ENCODE data around the gene LTBP4. TPM values are rescaled to one million over a fixed set of nuclear protein-coding genes. Genes with fewer than 3 reads are reported as not detected.

The LTBP4 gene
- total RNA-seq, 1 donor from 2014 or later: 430 TPM

DNA sequence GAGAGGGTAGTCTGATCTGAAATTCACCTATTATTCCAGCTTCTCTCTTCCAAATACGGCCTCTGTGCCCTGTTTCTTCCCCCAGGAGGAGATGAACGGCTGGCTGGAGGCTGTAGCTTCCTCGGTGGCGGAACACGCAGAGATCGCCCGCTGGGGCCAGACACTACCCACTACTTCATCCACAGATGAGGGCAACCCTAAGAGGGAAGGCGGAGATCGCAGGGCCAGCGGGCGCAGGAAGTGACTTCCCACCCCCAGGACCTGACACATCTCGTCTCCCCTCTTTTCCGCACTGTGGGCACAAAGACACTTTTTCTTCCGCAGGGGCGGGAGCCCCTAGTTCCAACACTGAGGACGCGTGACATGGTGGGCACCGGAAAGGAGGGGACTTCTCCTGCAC, 25.8 kb upstream of the LTBP4 start:
- no peaks in the 10 kb centered on the region for H3K9me3 ChIP-seq
- no peak for ATAC-seq

DNA sequence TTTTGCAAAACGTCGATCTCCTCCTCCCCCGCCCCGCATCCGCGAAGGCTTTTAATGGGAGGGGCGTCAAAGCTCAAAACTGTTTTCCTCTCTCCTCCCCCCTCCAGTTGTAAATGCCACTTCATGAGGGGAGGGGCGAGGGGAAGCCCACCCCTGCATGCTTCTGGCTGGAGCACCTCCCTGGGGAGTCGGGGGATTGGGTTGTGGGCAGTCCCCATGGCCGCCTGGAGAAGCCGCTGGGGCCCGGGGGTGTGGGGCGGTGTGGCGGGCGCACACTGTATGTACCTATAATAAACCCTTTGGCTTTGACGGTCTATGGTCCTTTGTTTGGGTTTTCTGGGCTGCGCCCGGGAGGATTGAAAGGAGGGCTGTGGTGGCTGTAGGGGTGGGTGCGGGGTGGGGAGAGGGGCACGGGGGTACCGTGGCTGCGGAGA, 25.0 kb upstream of the LTBP4 start:
- H3K4me3 ChIP-seq: peak overlapping the region; percentile 81
- TF ChIP-seq, protein P1, sequence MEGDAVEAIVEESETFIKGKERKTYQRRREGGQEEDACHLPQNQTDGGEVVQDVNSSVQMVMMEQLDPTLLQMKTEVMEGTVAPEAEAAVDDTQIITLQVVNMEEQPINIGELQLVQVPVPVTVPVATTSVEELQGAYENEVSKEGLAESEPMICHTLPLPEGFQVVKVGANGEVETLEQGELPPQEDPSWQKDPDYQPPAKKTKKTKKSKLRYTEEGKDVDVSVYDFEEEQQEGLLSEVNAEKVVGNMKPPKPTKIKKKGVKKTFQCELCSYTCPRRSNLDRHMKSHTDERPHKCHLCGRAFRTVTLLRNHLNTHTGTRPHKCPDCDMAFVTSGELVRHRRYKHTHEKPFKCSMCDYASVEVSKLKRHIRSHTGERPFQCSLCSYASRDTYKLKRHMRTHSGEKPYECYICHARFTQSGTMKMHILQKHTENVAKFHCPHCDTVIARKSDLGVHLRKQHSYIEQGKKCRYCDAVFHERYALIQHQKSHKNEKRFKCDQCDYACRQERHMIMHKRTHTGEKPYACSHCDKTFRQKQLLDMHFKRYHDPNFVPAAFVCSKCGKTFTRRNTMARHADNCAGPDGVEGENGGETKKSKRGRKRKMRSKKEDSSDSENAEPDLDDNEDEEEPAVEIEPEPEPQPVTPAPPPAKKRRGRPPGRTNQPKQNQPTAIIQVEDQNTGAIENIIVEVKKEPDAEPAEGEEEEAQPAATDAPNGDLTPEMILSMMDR (IDR thresholded peaks at IDR 0.05): no peak
- H3K9me3 ChIP-seq: no peaks in the 10 kb centered on the region
- peaks cover 11% of the 10 kb centered on the region for H3K36me3 ChIP-seq
- DNase-seq: no peak
- H3K4me1 ChIP-seq: peaks cover 8% of the 10 kb centered on the region
- H3K27me3 ChIP-seq: no peaks in the 10 kb centered on the region
- intact Hi-C loops (cut with DNase I): no loop called here
- ATAC-seq: peak; percentile 1
- peak overlapping the region; percentile 85 for H3K27ac ChIP-seq

More for the DNA sequence above, 25.8 kb upstream of the LTBP4 start:
- TF ChIP-seq, protein P1 (IDR thresholded peaks at IDR 0.05): no peak
- no peak overlapping the region for H3K4me3 ChIP-seq
- no peak for DNase-seq
- no peaks in the 10 kb centered on the region for H3K27me3 ChIP-seq
- peaks cover 8% of the 10 kb centered on the region for H3K4me1 ChIP-seq
- peaks cover 3% of the 10 kb centered on the region for H3K36me3 ChIP-seq
- intact Hi-C loops (cut with DNase I): no loop called here
- H3K27ac ChIP-seq: no peak overlapping the region

DNA sequence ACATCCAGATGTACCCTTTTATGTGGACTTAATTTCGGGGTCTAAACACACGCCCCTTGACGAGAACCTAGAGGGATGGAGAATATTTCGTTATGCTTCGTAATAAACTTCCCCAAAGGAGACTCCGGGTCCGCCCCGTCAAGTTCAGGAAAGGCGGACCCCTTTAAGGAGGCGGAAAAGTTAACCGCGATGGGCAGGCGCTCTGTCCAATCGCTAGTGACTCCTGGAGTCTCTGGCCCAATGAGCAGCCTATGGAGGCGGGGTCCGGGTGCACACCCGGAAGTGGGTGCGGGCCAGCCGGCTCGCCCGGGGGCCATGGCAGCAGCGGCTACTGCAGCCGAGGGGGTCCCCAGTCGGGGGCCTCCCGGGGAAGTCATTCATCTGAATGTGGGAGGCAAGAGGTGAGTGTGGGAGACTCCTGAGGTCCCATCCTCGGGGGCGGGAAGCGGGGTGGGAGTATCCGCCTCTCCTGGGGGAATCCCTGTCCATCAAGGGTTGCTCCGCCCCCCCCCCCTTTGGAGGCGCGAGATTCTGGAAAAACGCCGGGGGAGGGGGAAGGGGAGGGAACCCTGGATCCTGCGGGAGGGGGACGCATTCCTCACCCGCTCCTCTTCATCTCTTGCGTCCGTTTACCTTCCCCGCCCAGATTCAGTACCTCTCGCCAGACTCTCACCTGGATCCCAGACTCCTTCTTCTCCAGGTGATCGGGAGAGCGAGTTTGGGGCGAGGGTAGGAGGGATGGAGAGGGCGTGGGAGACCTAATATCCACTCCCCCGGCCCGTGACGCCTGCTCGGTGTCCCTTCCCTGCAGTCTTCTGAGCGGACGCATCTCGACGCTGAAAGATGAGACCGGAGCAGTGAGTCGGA, 24.4 kb upstream of the LTBP4 start, which contains the start of gene SHKBP1:
Gene SHKBP1 (plus strand): TSS at position 289 of the 867 bp plus-strand sequence. CDS start 27 bp downstream, at position 316.
- ATAC-seq: peak; percentile 97
- Histone ChIP-seq H3K36me3 (peaks cover 18% of the 10 kb centered on the region), H3K4me1 (peaks cover 8% of the 10 kb centered on the region), H3K4me3 (peak within 1 kb of the TSS; percentile 81), H3K27me3 (no peaks in the 10 kb centered on the region), H3K27ac (peak within 1 kb of the TSS; percentile 85), H3K9me3 (no peaks in the 10 kb centered on the region)
- DNase-seq: peak; percentile 97
- intact Hi-C loops (cut with DNase I): no loop called here
- TF ChIP-seq, protein P1 (IDR thresholded peaks at IDR 0.05): no peak

DNA sequence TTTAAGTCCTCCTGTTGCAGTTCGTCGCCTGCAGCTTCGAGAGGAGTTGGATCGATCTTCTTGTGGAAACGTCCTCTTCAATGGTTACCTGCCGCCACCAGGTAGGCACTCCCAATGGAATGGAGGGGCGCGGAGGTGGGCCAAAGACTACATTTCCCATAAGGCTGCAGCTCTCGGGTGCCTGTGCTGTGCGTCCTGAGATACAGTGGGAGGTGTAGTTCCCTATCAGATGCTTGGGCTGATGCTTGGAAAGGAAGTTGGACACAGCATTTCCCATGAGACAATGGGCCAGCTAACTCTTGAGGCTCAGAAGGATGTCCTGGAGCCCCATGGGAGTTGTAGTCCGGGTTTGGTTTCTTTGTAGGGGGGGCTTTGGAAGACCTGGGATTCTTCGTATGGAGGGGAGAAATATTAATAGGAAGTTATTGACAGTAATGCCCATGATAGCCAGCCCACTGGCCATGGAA, 22.7 kb upstream of the LTBP4 start:
- H3K4me1 ChIP-seq: peaks cover 8% of the 10 kb centered on the region
- H3K27ac ChIP-seq: no peak overlapping the region
- ATAC-seq: peak; percentile 45
- H3K36me3 ChIP-seq: peaks cover 32% of the 10 kb centered on the region
- no peaks in the 10 kb centered on the region for H3K9me3 ChIP-seq
- no peak for DNase-seq
- intact Hi-C loops (cut with DNase I): no loop called here
- TF ChIP-seq, protein P1 (IDR thresholded peaks at IDR 0.05): no peak
- no peak overlapping the region for H3K4me3 ChIP-seq
- no peaks in the 10 kb centered on the region for H3K27me3 ChIP-seq

DNA sequence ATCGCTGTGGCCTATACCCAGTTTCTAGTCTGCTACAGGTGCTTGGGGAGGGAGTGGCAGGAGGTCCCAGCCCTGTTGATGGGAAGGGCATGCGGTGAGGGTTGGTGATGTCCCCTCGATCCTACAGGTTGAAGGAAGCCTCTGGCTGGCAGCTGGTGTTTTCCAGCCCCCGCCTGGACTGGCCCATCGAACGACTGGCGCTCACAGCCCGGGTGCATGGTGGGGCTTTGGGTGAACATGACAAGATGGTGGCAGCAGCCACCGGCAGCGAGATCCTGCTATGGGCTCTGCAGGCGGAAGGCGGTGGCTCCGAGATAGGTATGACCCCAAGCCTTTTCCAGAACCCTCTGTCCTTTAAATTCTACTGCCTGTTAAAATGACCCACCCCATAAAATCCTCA, 20.6 kb upstream of the LTBP4 start:
- intact Hi-C loops (cut with DNase I): no loop called here
- DNase-seq (no peak), ATAC-seq (no peak)
- H3K4me1 ChIP-seq: peaks cover 8% of the 10 kb centered on the region
- TF ChIP-seq, protein P1 (IDR thresholded peaks at IDR 0.05): no peak
- H3K4me3 ChIP-seq: no peak overlapping the region
- no peaks in the 10 kb centered on the region for H3K27me3 ChIP-seq
- H3K27ac ChIP-seq: peak overlapping the region; percentile 4
- H3K36me3 ChIP-seq: peaks cover 48% of the 10 kb centered on the region
- no peaks in the 10 kb centered on the region for H3K9me3 ChIP-seq
